Measurements from ENCODE around the gene TPRN. TPM values are rescaled to one million over a fixed set of nuclear protein-coding genes. Genes with fewer than 3 reads are reported as not detected.

The TPRN gene
- total and polyA plus RNA-seq, 7 experiments from 2014 or later, result 0.35 to 13.5 (median 7.4) TPM

DNA sequence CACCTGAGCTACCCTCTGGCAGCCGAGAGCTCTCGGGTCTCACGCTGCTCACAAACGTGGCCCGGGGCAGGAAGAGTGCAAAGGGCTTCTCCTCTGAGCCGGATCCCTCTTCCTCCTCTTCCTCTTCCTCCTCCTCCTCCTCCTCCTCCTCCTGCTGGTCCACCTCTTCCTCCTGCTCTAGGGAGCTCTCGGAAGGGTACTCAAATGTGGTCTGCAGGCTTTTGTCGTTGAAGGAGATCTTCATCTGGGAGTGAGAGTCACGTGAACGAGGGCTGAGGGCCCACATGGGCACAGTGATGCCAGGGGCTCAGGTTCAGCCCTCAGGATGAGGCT, 8.1 kb downstream of the TPRN start:
- Mint-ChIP-seq H3K4me1 (peaks cover 3 to 31% (median 17%) of the 10 kb centered on the region in 7 donors), H3K36me3 (peaks cover 0 to 6% (median 0%) of the 10 kb centered on the region in 5 donors), H3K27me3 (no peaks in the 10 kb centered on the region), H3K27ac (no peak overlapping the region), H3K9me3 (peaks cover 0 to 2% (median 0%) of the 10 kb centered on the region in 11 donors), H3K4me3 (no peak overlapping the region)
- Histone ChIP-seq H3K4me1 (ENCODE audit: control insufficient read depth in 2 of 2, insufficient read depth in 2 of 2, low read length in 2 of 2) (peaks cover 17 to 18% of the 10 kb centered on the region in 2 donors), H3K27me3 (ENCODE audit: control insufficient read depth in 2 of 2, insufficient read depth in 2 of 2, low read length in 2 of 2) (no peaks in the 10 kb centered on the region), H3K4me3 (ENCODE audit: low read length) (no peak overlapping the region), H3K36me3 (ENCODE audit: control insufficient read depth in 2 of 3, insufficient read depth in 3 of 3, low read length in 3 of 3) (peaks cover 0 to 28% (median 0%) of the 10 kb centered on the region in 3 experiments), H3K27ac (ENCODE audit: low read depth, low read length) (no peak overlapping the region), H3K9me3 (ENCODE audit: control insufficient read depth in 2 of 3, low read length in 3 of 3) (no peaks in the 10 kb centered on the region)
- intact Hi-C loops (cut with micrococcal nuclease), result no loop called here
- DNase-seq (no peak), ATAC-seq (no peak)
- ChIA-PET POLR2A (interaction anchor here (0.6 to 10.4 kb wide), 5 partner anchors 12 to 66 kb away, joined by 3 to 136 read pairs (median 4); partner anchors contain the start of genes NDOR1, TMEM203 and TPRN), CTCF (interaction anchor here (1.0 kb wide), 1 partner anchor 399 kb away, joined by 3 read pairs; no protein-coding TSS in a partner anchor)

DNA sequence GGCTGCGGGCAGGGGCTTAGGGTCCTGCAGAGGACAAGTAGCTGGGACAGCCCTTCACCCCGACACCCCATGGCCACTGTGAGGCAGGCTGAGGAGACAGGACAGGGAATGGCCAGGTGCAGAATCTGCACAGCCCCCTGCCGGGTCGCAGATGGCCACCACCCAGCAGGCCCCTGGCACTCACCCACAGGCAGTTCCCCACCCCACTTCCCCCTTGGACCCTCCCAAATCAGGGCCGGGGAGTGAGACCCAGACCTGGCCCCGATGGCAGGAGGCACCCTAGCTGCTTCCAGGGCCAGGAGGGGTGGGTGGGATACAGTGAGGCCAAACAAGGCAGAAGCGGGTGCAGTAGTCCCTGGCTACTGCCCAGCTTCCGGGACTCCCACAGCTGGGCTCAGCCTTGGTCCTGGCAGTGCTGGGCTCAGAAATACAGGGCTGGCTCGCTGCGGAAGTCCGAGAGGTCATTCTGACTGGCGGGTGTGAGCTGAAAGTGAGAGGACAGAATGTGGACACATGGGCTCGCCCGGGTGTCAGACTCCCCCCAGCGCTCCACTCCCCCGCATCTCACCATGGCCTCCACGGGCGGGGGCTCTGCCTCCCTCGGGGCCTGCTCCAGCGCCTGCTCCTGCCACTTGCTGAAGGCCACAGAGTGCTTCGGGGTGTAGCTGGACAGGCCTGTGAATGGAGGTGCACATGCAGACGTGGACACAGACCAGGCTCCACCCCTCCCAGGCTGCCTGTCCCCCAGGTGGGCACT, 8.7 kb downstream of the TPRN start:
- peaks cover 0 to 6% (median 0%) of the 10 kb centered on the region in 5 donors for H3K36me3 Mint-ChIP-seq
- Histone ChIP-seq H3K36me3 (ENCODE audit: control insufficient read depth in 2 of 3, insufficient read depth in 3 of 3, low read length in 3 of 3) (peaks cover 0 to 31% (median 0%) of the 10 kb centered on the region in 3 experiments), H3K4me3 (ENCODE audit: low read length) (no peak overlapping the region), H3K27ac (ENCODE audit: low read depth, low read length) (no peak overlapping the region), H3K27me3 (ENCODE audit: control insufficient read depth in 2 of 2, insufficient read depth in 2 of 2, low read length in 2 of 2) (no peaks in the 10 kb centered on the region), H3K4me1 (ENCODE audit: control insufficient read depth in 2 of 2, insufficient read depth in 2 of 2, low read length in 2 of 2) (peaks cover 22 to 23% of the 10 kb centered on the region in 2 donors), H3K9me3 (ENCODE audit: control insufficient read depth in 2 of 3, low read length in 3 of 3) (no peaks in the 10 kb centered on the region)
- ATAC-seq, result no peak
- peaks cover 6 to 36% (median 22%) of the 10 kb centered on the region in 7 donors for H3K4me1 Mint-ChIP-seq
- no peak for DNase-seq
- H3K9me3 Mint-ChIP-seq, result peaks cover 0 to 2% (median 0%) of the 10 kb centered on the region in 11 donors
- ChIA-PET POLR2A (interaction anchor here (0.6 to 10.4 kb wide), 4 partner anchors 13 to 55 kb away, joined by 3 to 136 read pairs (median 5); partner anchors contain the start of genes NDOR1, TMEM203 and TPRN), CTCF (no interaction called here)
- no peaks in the 10 kb centered on the region for H3K27me3 Mint-ChIP-seq
- H3K4me3 Mint-ChIP-seq, result no peak overlapping the region
- intact Hi-C loops (cut with micrococcal nuclease), result no loop called here
- H3K27ac Mint-ChIP-seq, result no peak overlapping the region

DNA sequence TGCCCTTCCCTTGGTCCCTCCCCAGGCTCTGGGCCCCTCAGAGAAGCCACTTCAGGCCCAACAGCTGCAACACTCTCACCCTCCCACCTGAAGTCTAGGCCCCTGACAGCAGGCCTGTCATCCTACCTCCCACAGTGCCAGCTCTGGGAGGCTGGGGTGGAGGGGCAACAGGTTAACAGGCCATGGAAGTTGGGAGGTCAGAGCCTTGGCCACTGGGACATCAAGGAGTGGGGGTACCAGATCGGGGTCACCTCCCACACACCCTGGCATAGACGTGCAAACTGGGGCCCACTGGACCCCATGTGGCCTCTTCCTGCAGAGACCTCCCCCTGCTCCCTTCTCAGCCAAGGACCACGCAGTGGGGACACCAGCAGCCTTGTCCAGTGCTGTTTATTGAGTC, 9.3 kb downstream of the TPRN start:
- H3K9me3 Mint-ChIP-seq, result peaks cover 0 to 2% (median 0%) of the 10 kb centered on the region in 11 donors
- intact Hi-C loops (cut with micrococcal nuclease), result no loop called here
- Histone ChIP-seq H3K27me3 (ENCODE audit: control insufficient read depth in 2 of 2, insufficient read depth in 2 of 2, low read length in 2 of 2) (no peaks in the 10 kb centered on the region), H3K4me1 (ENCODE audit: control insufficient read depth in 2 of 2, insufficient read depth in 2 of 2, low read length in 2 of 2) (peaks cover 28 to 29% of the 10 kb centered on the region in 2 donors), H3K27ac (ENCODE audit: low read depth, low read length) (no peak overlapping the region), H3K36me3 (ENCODE audit: control insufficient read depth in 2 of 3, insufficient read depth in 3 of 3, low read length in 3 of 3) (peaks cover 0 to 37% (median 0%) of the 10 kb centered on the region in 3 experiments), H3K9me3 (ENCODE audit: control insufficient read depth in 2 of 3, low read length in 3 of 3) (no peaks in the 10 kb centered on the region), H3K4me3 (ENCODE audit: low read length) (no peak overlapping the region)
- ChIA-PET POLR2A (interaction anchor here (0.6 to 10.4 kb wide), 4 partner anchors 13 to 62 kb away, joined by 3 to 136 read pairs (median 7); partner anchors contain the start of genes NDOR1, TMEM203 and TPRN), CTCF (no interaction called here)
- H3K36me3 Mint-ChIP-seq, result peaks cover 0 to 6% (median 0%) of the 10 kb centered on the region in 5 donors
- H3K27ac Mint-ChIP-seq, result peak overlapping the region in 3 of 9 donors; percentile 42 to 86 (median 63)
- peaks cover 7 to 42% (median 26%) of the 10 kb centered on the region in 7 donors for H3K4me1 Mint-ChIP-seq
- H3K27me3 Mint-ChIP-seq, result no peaks in the 10 kb centered on the region
- DNase-seq, result no peak
- H3K4me3 Mint-ChIP-seq, result peak overlapping the region in 3 of 10 donors; percentile 52 to 95 (median 69)
- no peak for ATAC-seq

DNA sequence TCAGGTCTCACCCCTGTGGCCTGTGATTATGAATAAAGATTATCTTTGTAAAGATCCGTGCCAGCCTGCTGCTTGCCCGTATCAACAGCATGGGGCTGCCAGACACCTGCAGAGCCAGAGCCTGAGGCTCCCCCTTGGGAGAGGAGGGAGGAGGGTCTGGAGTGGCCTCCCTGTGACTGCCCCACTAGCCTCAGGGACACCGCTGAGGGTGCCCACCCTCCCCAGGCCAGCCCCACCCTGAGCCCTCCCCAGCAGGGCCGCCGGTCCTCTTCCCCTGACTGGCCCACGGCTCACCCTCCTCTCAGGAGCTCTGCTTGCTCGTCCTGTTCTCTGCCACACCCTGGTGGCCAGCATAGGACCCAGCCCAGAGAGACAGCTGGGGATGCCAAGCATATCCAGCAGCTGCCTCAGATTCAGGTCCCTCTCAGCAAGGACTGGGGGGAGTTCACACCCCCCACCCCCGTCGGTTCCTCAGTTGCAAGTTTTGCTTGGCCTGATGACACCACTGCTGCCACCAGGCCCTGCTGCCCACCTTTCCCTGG, 10.2 kb downstream of the TPRN start:
- peaks cover 0 to 6% (median 0%) of the 10 kb centered on the region in 5 donors for H3K36me3 Mint-ChIP-seq

DNA sequence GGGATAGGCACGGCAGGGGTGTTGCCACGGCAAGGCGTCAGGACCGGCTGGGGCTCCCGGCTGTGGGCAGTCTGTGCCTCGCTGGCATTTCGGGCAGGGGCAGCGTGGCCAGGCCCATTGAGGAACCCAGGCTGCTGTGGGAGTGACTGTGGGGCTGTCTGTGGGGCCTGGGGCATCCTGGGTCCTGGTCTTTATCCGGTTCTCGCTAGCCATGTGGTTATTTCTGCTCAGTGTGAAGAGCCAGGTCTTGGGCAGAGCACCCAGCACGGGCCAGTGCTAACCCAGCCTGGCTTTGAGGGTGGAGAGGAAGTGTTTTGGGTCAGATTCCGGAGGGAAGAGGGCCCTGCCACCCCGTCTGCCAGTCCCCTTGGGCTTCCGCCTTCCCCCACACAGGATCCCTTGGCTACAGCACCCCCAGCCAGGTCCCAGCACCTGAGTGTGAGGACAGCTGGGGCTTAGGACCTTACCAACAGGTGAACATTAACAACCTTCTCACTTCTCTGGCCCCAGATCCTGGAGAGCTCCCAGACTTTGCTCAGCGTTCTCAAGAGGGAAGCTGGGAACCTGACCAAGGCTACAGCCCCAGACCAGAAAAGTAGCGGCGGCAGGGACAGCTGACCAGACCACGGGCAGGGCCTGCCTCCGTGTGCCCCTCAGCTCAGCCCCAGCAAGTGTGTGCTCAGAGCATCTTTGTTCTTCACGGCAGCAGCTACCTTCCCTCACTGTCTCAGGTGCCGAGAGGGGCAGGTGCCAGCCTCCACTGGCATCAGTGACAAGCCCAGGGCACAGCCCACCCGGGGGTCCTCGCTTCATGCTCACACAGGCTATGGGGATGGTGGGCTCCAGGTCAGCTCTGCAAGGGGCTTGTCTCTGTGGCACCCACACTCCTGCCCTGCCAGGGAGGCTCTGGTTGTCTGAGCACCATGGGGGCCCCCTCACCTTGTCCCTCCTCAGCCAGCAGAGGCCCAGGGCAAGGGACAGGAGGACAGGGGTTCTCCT, 10.9 kb downstream of the TPRN start:
- Mint-ChIP-seq H3K4me3 (peak overlapping the region; percentile 91 to 99 (median 92)), H3K27ac (peak overlapping the region; percentile 85 to 96 (median 93)), H3K36me3 (peaks cover 0 to 6% (median 0%) of the 10 kb centered on the region in 5 donors), H3K9me3 (peaks cover 0 to 2% (median 0%) of the 10 kb centered on the region in 11 donors), H3K27me3 (no peaks in the 10 kb centered on the region), H3K4me1 (peaks cover 9 to 54% (median 28%) of the 10 kb centered on the region in 7 donors)
- no peak for ATAC-seq
- peak overlapping the region; percentile 99 for H3K27ac ChIP-seq (ENCODE audit: low read depth, low read length)
- H3K4me3 ChIP-seq (ENCODE audit: low read length), result peak overlapping the region; percentile 98
- H3K36me3 ChIP-seq (ENCODE audit: control insufficient read depth in 2 of 3, insufficient read depth in 3 of 3, low read length in 3 of 3), result peaks cover 0 to 54% (median 3%) of the 10 kb centered on the region in 3 experiments
- no peak for DNase-seq
- H3K9me3 ChIP-seq (ENCODE audit: control insufficient read depth in 2 of 3, low read length in 3 of 3), result no peaks in the 10 kb centered on the region
- POLR2A ChIA-PET, result interaction anchor here (0.6 to 10.4 kb wide), 14 partner anchors 9 to 382 kb away, joined by 3 to 136 read pairs (median 3); partner anchors contain the start of genes CYSRT1, MAN1B1, NDOR1 and RABL6
- H3K27me3 ChIP-seq (ENCODE audit: control insufficient read depth in 2 of 2, insufficient read depth in 2 of 2, low read length in 2 of 2), result no peaks in the 10 kb centered on the region
- peaks cover 30 to 32% of the 10 kb centered on the region in 2 donors for H3K4me1 ChIP-seq (ENCODE audit: control insufficient read depth in 2 of 2, insufficient read depth in 2 of 2, low read length in 2 of 2)
- intact Hi-C loops (cut with micrococcal nuclease), result loop anchor here (2.0 kb wide), 2 partner anchors 51 to 95 kb away; partner anchors contain the start of gene TUBB4B (in 1 of the 2)
- CTCF ChIA-PET, result interaction anchor here (0.7 to 1.9 kb wide), 4 partner anchors 21 to 94 kb away, joined by 3 to 5 read pairs (median 4); no protein-coding TSS in a partner anchor

More for the DNA sequence above, 10.2 kb downstream of the TPRN start:
- H3K27ac Mint-ChIP-seq, result peak overlapping the region in 7 of 9 donors; percentile 42 to 86 (median 66)
- ATAC-seq (no peak), DNase-seq (no peak)
- no peaks in the 10 kb centered on the region for H3K27me3 Mint-ChIP-seq
- ChIA-PET CTCF (interaction anchor here (1.9 kb wide), 1 partner anchor 20 kb away, joined by 5 read pairs; no protein-coding TSS in a partner anchor), POLR2A (interaction anchor here (0.7 to 10.4 kb wide), 5 partner anchors 8 to 61 kb away, joined by 3 to 136 read pairs (median 16); partner anchors contain the start of genes NDOR1, TMEM203, TPRN and TUBB4B)
- peaks cover 30 to 32% of the 10 kb centered on the region in 2 donors for H3K4me1 ChIP-seq (ENCODE audit: control insufficient read depth in 2 of 2, insufficient read depth in 2 of 2, low read length in 2 of 2)
- intact Hi-C loops (cut with micrococcal nuclease), result no loop called here
- no peaks in the 10 kb centered on the region for H3K27me3 ChIP-seq (ENCODE audit: control insufficient read depth in 2 of 2, insufficient read depth in 2 of 2, low read length in 2 of 2)
- H3K4me3 Mint-ChIP-seq, result peak overlapping the region in 9 of 10 donors; percentile 30 to 95 (median 64)
- peak overlapping the region; percentile 99 for H3K27ac ChIP-seq (ENCODE audit: low read depth, low read length)
- no peaks in the 10 kb centered on the region for H3K9me3 ChIP-seq (ENCODE audit: control insufficient read depth in 2 of 3, low read length in 3 of 3)
- H3K9me3 Mint-ChIP-seq, result peaks cover 0 to 2% (median 0%) of the 10 kb centered on the region in 11 donors
- no peak overlapping the region for H3K4me3 ChIP-seq (ENCODE audit: low read length)
- H3K4me1 Mint-ChIP-seq, result peaks cover 9 to 50% (median 28%) of the 10 kb centered on the region in 7 donors
- H3K36me3 ChIP-seq (ENCODE audit: control insufficient read depth in 2 of 3, insufficient read depth in 3 of 3, low read length in 3 of 3), result peaks cover 0 to 46% (median 0%) of the 10 kb centered on the region in 3 experiments

All from naive thymus-derived CD4-positive, alpha-beta T cell (primary cell).